Chondrocyte (in vitro differentiated cells): Measurements from ENCODE around the gene HLA-C. TPM values are rescaled to one million over a fixed set of nuclear protein-coding genes. Genes with fewer than 3 reads are reported as not detected.
"Not testable (repeated sequence)": the region's sequence is repeated elsewhere in the genome, so short reads cannot be mapped to it uniquely, and the experiment has no call there.

Source experiments
- DNase-seq: peaks from one replicate; pipeline ENCODE4 v3.0.0; 2021; ENCODE audit warnings: mixed read lengths, low spot score
- H3K27ac Mint-ChIP-seq: one replicate; pipeline ENCODE4 v1.8.0; 2021; ENCODE audit warnings: mild to moderate bottlenecking, moderate library complexity, mixed read lengths; ENCODE audit not compliant: unreplicated experiment
- H3K27me3 Mint-ChIP-seq: 2 replicates; pipeline ENCODE4 v1.8.0; 2021; ENCODE audit warnings: low read depth, mixed read lengths
- H3K36me3 Mint-ChIP-seq: 2 replicates; pipeline ENCODE4 v1.8.0; 2021; ENCODE audit warnings: low read depth, mixed read lengths
- H3K4me1 Mint-ChIP-seq: 2 replicates; pipeline ENCODE4 v1.8.0; 2021; ENCODE audit warnings: low read depth, mild to moderate bottlenecking, mixed read lengths
- H3K4me3 Mint-ChIP-seq: one replicate; pipeline ENCODE4 v1.8.0; 2021; ENCODE audit warnings: mild to moderate bottlenecking, moderate library complexity, mixed read lengths; ENCODE audit not compliant: unreplicated experiment
- H3K9me3 Mint-ChIP-seq: 2 replicates; pipeline ENCODE4 v1.8.0; 2021; ENCODE audit warnings: low read depth, mixed read lengths
- CTCF ChIP-seq: fragments of 200-600 bp; sonication (generic); IDR thresholded peaks from 2 replicates; pipeline ENCODE4 v1.5.0; 2021; ENCODE audit warnings: antibody characterized with exemption, mild to moderate bottlenecking, moderate library complexity
- total RNA-seq: library from RNA; stranded (reverse); gene quantifications from 3 replicates; pipeline ENCODE4 v1.2.1, GENCODE V29; 2021

Gene HLA-C
- total RNA-seq, 1 donor from 2014 or later, result 176 TPM

- no peak for DNase-seq
- H3K9me3 Mint-ChIP-seq, result no peaks in the 10 kb centered on the region
- H3K27me3 Mint-ChIP-seq, result peaks cover 44% of the 10 kb centered on the region
- H3K4me3 Mint-ChIP-seq, result no peak overlapping the region
- H3K4me1 Mint-ChIP-seq, result no peaks in the 10 kb centered on the region
- H3K36me3 Mint-ChIP-seq, result no peaks in the 10 kb centered on the region
- no peak for TF ChIP-seq CTCF
- no peak overlapping the region for H3K27ac Mint-ChIP-seq
Observed at GRCh38 chr6:31287619-31288018, 15.7 kb upstream of the HLA-C start.

GRCh38 chr6:31285982-31286381, 14.1 kb upstream of the HLA-C start:
- no peak for TF ChIP-seq CTCF
- no peak overlapping the region for H3K4me3 Mint-ChIP-seq
- H3K9me3 Mint-ChIP-seq, result peaks cover 4% of the 10 kb centered on the region
- no peaks in the 10 kb centered on the region for H3K36me3 Mint-ChIP-seq
- peaks cover 40% of the 10 kb centered on the region for H3K27me3 Mint-ChIP-seq
- no peak for DNase-seq
- H3K4me1 Mint-ChIP-seq, result no peaks in the 10 kb centered on the region
- H3K27ac Mint-ChIP-seq, result no peak overlapping the region

GRCh38 chr6:31285486-31285885, 13.6 kb upstream of the HLA-C start:
- DNase-seq, result no peak
- Mint-ChIP-seq H3K36me3 (no peaks in the 10 kb centered on the region), H3K4me1 (no peaks in the 10 kb centered on the region), H3K27ac (no peak overlapping the region), H3K4me3 (no peak overlapping the region), H3K27me3 (peaks cover 40% of the 10 kb centered on the region), H3K9me3 (peaks cover 4% of the 10 kb centered on the region)
- no peak for TF ChIP-seq CTCF

- H3K27me3 Mint-ChIP-seq, result peaks cover 50% of the 10 kb centered on the region
- H3K36me3 Mint-ChIP-seq, H3K27ac Mint-ChIP-seq, H3K9me3 Mint-ChIP-seq, DNase-seq, H3K4me3 Mint-ChIP-seq, H3K4me1 Mint-ChIP-seq: not testable (repeated sequence)
Observed at GRCh38 chr6:31279647-31280046, 7.8 kb upstream of the HLA-C start.

GRCh38 chr6:31272836-31273626, 1.1 kb upstream of the HLA-C start:
- Mint-ChIP-seq H3K4me1 (peaks cover 17% of the 10 kb centered on the region), H3K27me3 (peaks cover 43% of the 10 kb centered on the region), H3K9me3 (no peaks in the 10 kb centered on the region), H3K27ac (no peak overlapping the region), H3K36me3 (peaks cover 11% of the 10 kb centered on the region), H3K4me3 (no peak overlapping the region)
- no peak for TF ChIP-seq CTCF
- DNase-seq, result no peak

- Mint-ChIP-seq H3K4me3 (peak overlapping the region; percentile 77), H3K27me3 (peaks cover 41% of the 10 kb centered on the region), H3K9me3 (no peaks in the 10 kb centered on the region), H3K27ac (peak overlapping the region; percentile 58), H3K4me1 (peaks cover 17% of the 10 kb centered on the region), H3K36me3 (peaks cover 11% of the 10 kb centered on the region)
- TF ChIP-seq CTCF, result no peak
- no peak for DNase-seq
Observed at GRCh38 chr6:31272436-31272835, 544 bp upstream of the HLA-C start.
